ENCODE results near the gene DNM3.

DNM3 gene

GRCh38 chr1:172352435-172352834 is 511.1 kb downstream of the DNM3 start:
- ChIA-PET POLR2A (no interaction called here), CTCF (interaction anchor here (0.7 kb wide), 1 partner anchor 187 kb away, joined by 3 read pairs; no protein-coding TSS in a partner anchor)
- no peak overlapping the region for H3K27ac ChIP-seq (ENCODE audit: extremely low read depth, low read depth, low read length)
- TF ChIP-seq ZNF776 (tag by site-specific recombination; IDR thresholded peaks at IDR 0.05; ENCODE audit: borderline replicate concordance): no peak
- no peak for TF ChIP-seq ZNF2 (tag by site-specific recombination; IDR thresholded peaks at IDR 0.05)
- no peak for TF ChIP-seq ZNF10 (tag by site-specific recombination; IDR thresholded peaks at IDR 0.05)
- no peak for TF ChIP-seq ZNF184 (tag by site-specific recombination; IDR thresholded peaks at IDR 0.05)
- TF ChIP-seq PRDM2 (tag by site-specific recombination; IDR thresholded peaks at IDR 0.05; ENCODE audit: borderline replicate concordance): no peak
- TF ChIP-seq ZFP3 (tag by site-specific recombination; IDR thresholded peaks at IDR 0.05; ENCODE audit: low read depth): no peak
- TF ChIP-seq ZNF292 (tag by site-specific recombination; IDR thresholded peaks at IDR 0.05; ENCODE audit: borderline replicate concordance, low read depth): no peak
- TF ChIP-seq ZSCAN16 (tag by site-specific recombination; IDR thresholded peaks at IDR 0.05): no peak
- TF ChIP-seq ZFP37 (tag by site-specific recombination; IDR thresholded peaks at IDR 0.05): no peak
- no peak for TF ChIP-seq ZBTB1 (tag by site-specific recombination; IDR thresholded peaks at IDR 0.05)
- TF ChIP-seq ZNF561 (tag by site-specific recombination; IDR thresholded peaks at IDR 0.05; ENCODE audit: borderline replicate concordance): no peak
- TF ChIP-seq ZNF132 (tag by site-specific recombination; IDR thresholded peaks at IDR 0.05; ENCODE audit: borderline replicate concordance): no peak
- TF ChIP-seq ZNF560 (tag by site-specific recombination; IDR thresholded peaks at IDR 0.05; ENCODE audit: borderline replicate concordance): no peak
- TF ChIP-seq, protein P1, sequence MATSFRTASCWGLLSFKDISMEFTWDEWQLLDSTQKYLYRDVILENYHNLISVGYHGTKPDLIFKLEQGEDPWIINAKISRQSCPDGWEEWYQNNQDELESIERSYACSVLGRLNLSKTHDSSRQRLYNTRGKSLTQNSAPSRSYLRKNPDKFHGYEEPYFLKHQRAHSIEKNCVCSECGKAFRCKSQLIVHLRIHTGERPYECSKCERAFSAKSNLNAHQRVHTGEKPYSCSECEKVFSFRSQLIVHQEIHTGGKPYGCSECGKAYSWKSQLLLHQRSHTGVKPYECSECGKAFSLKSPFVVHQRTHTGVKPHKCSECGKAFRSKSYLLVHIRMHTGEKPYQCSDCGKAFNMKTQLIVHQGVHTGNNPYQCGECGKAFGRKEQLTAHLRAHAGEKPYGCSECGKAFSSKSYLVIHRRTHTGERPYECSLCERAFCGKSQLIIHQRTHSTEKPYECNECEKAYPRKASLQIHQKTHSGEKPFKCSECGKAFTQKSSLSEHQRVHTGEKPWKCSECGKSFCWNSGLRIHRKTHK (tag by site-specific recombination; IDR thresholded peaks at IDR 0.05): no peak
- no peak for TF ChIP-seq KLF1 (tag by site-specific recombination; IDR thresholded peaks at IDR 0.05)
- TF ChIP-seq ZNF529 (tag by site-specific recombination; IDR thresholded peaks at IDR 0.05; ENCODE audit: insufficient replicate concordance): no peak
- peaks cover 2% of the 10 kb centered on the region; the same call in 1 of the 2 replicates for H3K9me3 ChIP-seq (ENCODE audit: control insufficient read depth, insufficient read depth, low read depth, low read length)
- no peak overlapping the region for H3K4me3 ChIP-seq (ENCODE audit: low read depth, low read length)
- H3K36me3 ChIP-seq (ENCODE audit: control insufficient read depth in 2 of 2, insufficient read depth in 1 of 2, low read length in 2 of 2): no peaks in the 10 kb centered on the region
- no peaks in the 10 kb centered on the region; the same call in 1 of the 2 replicates for H3K4me1 ChIP-seq (ENCODE audit: control insufficient read depth, insufficient read depth, low read length)

GRCh38 chr1:172354291-172355274 is 513.3 kb downstream of the DNM3 start:
- ChIA-PET CTCF (interaction anchor here (0.6 kb wide), 1 partner anchor 45 kb away, joined by 3 read pairs; no protein-coding TSS in a partner anchor), POLR2A (interaction anchor here (1.1 kb wide), 1 partner anchor 15 kb away, joined by 3 read pairs; no protein-coding TSS in a partner anchor)
- H3K4me3 ChIP-seq (ENCODE audit: low read depth, low read length): no peak overlapping the region
- no peaks in the 10 kb centered on the region for H3K36me3 ChIP-seq (ENCODE audit: control insufficient read depth in 2 of 2, insufficient read depth in 1 of 2, low read length in 2 of 2)
- no peak overlapping the region for H3K27ac ChIP-seq (ENCODE audit: extremely low read depth, low read depth, low read length)
- H3K4me1 ChIP-seq (ENCODE audit: control insufficient read depth, insufficient read depth, low read length): peaks cover 5% of the 10 kb centered on the region
- no peaks in the 10 kb centered on the region for H3K9me3 ChIP-seq (ENCODE audit: control insufficient read depth, insufficient read depth, low read depth, low read length)
- TF ChIP-seq ZNF530 (tag by site-specific recombination; IDR thresholded peaks at IDR 0.05; ENCODE audit: low read depth) (no peak), ZNF169 (tag by site-specific recombination; IDR thresholded peaks at IDR 0.05) (no peak), GLI2 (tag by site-specific recombination; IDR thresholded peaks at IDR 0.05; ENCODE audit: borderline replicate concordance, low read depth) (no peak), ZEB2 (tag by site-specific recombination; IDR thresholded peaks at IDR 0.05) (no peak), ZNF132 (tag by site-specific recombination; IDR thresholded peaks at IDR 0.05; ENCODE audit: borderline replicate concordance) (no peak)
- TF ChIP-seq, protein P2, sequence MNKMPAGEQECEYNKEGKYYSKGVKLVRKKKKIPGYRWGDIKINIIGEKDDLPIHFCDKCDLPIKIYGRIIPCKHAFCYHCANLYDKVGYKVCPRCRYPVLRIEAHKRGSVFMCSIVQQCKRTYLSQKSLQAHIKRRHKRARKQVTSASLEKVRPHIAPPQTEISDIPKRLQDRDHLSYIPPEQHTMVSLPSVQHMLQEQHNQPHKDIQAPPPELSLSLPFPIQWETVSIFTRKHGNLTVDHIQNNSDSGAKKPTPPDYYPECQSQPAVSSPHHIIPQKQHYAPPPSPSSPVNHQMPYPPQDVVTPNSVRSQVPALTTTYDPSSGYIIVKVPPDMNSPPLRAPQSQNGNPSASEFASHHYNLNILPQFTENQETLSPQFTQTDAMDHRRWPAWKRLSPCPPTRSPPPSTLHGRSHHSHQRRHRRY (tag by site-specific recombination; IDR thresholded peaks at IDR 0.05): no peak
